Activated CD8-positive, alpha-beta memory T cell treated with anti-CD3 and anti-CD28 coated beads, Interleukin-2, amount 50 U/mL, for 24 hours (primary cell): Measurements from ENCODE around the gene KIF19.

ENCODE experiments used
- DNase-seq: peaks from one replicate; pipeline ENCODE4 v3.0.0-alpha.2; 2020; ENCODE audit errors: extremely low read depth

KIF19 gene

DNA sequence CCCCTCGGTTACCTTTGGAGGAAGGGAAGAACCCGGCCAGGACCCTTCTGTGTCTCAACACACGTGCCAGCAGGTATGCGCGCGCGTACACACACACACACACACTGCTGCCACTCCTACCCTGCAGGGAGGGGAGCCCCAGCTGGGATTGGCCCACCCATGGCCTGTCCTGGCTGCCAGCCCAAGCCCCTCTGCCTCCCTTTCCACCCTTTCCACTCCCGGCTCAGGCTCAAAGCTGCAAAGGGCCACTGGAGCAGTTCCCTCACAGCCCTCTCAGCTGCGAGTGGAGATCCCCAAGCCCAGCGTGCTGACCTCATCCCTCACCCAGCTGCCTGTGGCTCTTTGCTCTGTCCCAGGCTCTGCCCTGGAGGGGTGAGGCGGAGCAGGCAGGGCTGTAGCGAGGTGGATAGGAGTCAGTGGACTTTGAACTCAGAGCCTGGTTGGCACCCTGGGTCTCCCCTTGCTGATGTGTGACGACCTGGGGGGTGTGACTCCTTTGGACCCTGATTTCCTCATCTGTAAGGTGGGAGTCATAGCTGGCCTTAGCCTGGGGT lies 14.5 kb downstream of the KIF19 start:
- DNase-seq = no peak

DNA sequence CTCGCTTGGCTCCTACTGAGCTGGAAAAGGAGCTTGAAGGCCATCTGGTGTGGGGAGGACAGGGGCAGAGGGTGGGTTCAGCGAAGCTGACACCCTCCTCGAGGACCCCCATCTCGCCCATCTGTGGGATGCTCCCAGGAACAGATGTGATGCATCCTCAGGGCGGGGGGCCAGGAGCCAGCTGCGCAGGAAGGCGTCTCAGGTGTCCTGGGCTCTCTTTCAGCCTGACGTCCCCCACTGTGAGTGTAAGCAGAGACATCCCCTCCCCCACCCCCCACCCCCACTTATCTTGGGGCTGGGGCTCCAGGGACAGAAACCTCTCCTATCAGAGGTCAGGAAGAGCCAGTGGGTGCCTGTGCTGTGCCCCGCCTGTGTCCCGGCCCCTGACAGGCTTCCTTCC lies 16.2 kb downstream of the KIF19 start:
- no peak for DNase-seq

DNA sequence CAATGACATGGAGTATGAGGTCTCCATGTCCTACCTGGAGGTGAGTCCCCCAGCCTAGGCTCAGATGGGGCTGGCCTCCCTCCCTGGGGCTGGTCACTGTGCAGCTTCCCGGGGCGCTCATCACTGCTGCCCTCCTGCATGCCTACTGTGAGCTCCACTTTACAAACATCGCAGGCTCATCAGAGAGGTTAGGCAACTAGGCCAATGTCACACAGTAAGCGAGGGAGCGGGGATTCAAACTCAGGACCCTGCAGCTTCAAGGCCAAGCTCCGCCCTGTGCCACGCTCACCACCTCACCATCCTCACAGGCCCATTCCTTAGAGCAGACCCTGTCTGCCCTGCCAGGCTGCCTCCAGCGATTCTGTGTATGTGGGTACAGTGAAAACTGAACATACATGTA lies 17.1 kb downstream of the KIF19 start:
- DNase-seq = no peak

DNA sequence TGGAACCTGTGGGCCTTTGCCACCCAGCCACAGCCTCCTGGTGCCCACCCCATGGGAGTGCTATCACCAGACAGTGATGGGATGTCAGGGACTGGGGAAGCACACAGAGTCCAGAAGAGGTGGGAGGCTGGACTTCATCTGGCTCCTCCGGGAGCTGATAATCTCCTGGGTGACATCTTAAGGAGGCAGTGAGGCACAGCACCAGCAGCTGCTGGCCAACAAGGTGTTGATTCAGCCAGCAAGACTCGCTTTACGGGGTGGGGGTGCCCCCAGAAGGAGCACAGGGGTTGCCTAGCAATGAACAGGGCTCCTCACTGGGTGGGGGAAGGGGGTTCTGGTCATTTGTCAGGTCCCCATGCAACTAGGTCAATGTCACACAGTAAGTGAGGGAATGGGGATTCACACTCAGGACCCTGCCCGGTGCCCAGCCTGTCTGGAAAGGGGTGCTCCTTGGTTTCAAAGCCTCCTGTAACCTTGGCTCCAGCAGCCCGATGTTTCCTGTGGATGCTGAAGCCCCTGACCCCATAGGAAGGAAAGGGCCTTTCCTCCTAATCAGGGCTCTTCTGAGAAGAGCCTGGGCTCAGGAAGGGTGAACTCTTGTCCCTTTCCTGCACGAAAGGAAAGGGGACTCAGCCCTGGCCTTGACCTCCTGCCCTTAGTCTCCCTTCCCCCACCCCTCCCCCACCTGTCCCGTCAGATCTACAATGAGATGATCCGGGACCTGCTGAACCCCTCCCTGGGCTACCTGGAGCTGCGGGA lies 17.7 kb downstream of the KIF19 start:
- no peak for DNase-seq

DNA sequence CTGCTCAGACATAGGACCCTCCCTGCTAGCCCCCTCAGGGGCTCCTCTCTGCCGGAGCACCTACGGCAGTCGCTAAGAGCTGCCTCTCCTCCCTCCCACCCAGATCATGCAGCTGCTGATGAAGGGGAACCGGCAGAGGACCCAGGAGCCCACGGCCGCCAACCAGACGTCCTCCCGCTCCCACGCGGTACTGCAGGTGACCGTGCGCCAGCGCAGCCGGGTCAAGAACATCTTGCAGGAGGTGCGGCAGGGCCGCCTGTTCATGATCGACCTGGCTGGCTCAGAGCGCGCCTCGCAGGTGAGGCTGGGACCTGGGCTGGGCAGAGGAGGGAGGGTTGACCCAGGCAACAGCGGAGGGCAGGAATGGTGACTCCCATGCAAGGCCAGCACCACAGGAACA lies 18.6 kb downstream of the KIF19 start:
- DNase-seq = no peak

DNA sequence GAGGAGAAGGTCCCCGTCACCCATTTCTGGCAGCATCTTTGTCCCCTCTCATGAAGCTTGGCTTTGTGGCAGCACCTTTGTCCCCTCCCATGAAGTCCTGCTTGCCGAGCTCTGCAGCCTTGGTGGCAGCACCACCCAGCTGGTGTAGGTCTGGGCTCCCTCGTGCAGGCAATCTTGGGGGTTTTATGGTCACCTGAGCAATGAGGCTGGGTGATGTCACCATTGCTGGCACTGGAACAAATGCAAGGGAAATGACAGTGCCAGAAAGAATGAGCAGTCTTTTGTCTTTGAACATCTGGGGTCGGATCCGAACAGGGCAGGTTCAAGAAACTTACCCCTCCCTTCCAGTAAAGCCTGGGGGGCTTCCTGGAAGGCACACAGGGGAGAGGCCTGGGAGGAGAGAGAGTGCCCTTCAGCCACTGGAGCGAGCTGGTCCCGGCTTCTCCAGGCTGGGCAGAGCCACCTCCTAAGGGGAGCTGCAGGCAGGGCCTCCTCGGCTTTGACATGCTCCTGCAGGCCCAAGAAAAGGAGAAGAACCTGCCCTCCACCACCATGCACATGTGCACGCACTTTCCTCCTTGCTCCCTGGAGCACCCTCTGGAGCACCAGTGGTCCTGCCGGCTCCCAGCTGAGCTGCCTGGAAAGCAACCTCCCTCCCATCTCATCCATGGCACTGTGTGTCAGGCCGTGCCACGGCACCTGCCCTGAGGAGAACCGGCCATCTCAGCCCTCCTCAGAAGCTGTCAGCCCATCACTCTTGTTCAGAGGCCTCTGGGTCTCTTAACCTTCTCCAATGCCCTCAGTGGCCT lies 19.6 kb downstream of the KIF19 start:
- no peak for DNase-seq

DNA sequence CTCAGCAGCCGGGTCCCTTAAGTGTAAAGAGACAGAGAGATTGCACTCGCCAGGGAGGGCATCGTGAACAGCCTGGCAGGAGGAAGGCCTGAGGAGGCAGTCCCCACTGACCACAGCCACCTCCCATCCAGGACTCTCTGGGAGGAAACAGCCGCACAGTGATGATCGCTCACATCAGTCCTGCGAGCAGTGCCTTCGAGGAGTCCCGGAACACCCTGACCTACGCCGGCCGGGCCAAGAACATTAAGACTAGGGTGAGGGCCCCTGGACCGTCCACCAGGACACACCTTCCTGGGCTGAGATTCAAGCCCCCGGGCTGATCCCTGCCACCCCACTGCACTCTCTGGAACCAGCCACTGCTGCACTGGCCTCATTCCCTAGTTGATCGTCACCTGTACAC lies 21.6 kb downstream of the KIF19 start:
- DNase-seq = no peak

DNA sequence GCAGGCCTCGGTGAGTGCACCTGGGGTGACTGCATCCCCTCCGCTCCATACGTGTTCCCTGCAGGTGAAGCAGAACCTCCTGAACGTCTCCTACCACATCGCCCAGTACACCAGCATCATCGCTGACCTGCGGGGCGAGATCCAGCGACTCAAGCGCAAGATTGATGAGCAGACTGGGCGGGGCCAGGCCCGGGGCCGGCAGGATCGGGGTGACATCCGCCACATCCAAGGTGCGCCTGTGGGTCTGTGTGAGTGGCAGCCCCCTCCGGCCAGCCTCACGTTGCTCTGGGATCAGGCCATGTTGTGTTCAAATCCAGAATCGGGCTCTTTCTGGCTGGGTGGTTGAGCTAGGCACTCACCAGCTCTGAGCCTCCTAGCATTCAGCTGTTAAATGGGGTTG lies 23.1 kb downstream of the KIF19 start:
- no peak for DNase-seq

DNA sequence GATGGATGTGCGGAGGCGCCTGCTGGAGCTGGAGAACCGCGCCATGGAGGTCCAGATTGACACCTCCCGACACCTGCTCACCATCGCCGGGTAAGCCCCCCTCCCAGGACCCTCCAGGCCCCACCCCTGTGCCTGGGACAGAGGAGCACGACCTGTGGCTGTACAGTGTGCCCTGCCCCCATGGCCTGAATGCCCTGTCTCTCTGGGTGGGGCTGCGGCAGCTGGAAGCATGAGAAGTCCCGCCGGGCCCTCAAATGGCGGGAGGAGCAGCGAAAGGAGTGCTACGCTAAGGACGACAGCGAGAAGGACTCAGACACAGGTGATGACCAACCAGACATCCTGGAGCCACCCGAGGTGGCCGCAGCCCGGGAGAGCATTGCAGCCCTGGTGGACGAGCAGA lies 24.5 kb downstream of the KIF19 start:
- no peak for DNase-seq

DNA sequence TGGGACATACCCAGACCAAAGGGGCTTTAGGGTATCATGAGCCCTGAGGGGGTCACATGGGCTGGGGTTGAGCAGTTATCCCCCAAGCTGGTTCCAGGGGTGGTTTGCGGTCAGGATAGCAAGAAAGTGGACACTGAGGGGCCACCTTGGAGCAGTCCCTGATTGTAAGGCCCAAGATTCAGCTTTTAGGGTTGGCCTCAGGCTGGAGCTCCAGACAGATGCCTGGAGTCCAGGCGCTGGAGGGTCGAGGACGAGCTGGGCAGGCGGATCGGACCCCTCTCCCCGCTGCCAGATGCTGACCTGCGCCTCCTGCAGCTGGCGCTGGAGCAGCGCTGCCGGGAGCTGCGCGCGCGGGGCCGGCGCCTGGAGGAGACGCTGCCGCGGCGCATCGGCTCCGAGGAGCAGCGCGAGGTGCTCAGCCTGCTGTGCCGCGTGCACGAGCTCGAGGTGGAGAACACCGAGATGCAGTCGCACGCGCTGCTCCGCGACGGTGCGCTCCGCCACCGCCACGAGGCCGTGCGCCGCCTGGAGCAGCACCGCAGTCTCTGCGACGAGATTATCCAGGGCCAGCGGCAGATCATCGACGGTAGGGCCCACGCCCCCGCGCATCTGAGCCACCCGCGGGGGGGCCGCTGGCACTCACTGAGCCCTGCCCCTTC lies 25.7 kb downstream of the KIF19 start:
- DNase-seq = no peak

DNA sequence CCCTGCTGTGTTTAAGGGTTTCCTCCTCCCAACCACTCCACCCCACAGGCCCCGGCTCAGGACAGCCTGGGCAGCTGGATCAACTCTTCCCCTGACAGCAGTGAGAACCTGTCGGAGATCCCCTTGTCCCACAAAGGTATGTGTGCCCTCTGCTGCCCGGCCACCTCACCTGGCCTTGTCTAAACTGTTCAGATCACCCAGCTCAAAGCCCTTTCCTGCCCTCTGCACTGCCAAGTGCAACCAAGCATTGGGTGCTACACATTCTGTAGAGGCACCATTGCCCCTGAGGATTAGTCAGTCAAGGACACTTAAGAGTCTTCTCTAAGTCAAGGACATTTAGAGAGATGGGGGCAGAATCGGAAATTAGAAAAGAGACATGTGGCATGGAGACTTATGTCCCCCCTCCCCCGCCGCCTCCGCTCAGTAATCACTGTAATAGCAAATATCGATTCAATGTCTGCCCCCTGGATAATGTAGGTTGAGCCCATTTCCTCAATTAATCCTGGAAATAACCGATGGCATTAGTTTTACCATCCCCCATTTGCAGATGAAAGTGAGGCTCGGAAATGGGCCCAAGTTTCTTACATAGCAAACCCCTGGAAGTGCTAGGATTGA lies 27.5 kb downstream of the KIF19 start:
- no peak for DNase-seq

DNA sequence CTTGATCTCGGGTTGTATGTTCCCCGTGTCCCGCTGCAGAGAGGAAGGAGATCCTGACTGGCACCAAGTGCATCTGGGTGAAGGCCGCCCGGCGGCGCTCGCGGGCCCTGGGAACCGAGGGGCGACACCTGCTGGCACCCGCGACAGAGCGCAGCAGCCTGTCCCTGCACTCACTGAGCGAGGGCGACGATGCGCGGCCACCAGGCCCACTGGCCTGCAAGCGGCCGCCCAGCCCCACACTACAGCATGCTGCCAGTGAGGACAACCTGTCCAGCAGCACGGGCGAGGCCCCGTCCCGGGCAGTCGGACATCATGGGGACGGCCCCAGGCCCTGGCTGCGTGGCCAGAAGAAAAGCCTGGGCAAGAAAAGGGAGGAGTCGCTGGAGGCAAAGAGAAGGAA lies 28.1 kb downstream of the KIF19 start:
- peak; percentile 9 for DNase-seq

DNA sequence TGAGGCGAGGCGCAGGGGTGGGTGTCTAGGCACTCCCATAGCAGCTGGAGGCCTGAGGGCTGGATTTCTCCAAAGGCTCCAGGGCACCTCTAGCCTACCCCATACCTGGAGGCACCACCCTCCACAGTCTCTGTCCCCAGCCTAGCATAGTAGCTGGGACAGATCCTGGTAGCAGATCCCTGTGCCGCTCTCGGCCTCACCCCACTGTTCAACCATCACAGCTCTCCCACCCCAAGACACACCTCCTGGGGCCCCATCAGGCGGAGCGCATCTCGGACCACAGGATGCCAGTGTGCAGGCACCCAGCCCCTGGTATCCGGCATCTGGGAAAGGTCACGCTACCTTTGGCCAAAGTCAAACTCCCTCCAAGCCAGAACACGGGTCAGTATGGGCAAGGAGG lies 28.5 kb downstream of the KIF19 start:
- DNase-seq = no peak

DNA sequence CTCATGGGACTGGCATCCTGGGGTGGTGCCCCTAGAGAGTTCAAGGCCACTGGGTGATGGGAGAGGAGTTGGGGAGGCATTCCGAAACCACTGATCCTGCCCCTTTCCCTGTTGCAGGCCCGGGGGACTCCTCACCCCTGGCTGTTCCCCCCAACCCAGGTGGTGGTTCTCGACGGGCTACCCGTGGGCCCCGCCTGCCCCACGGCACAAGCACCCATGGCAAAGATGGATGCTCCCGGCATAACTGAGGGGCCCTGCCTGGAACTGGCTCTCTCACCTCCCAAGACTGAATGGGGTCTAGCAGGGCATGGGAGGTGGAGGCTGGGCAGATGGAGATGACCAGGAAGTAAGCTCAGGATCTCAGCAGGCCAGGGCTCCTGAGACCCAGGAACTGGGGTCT lies 29.0 kb downstream of the KIF19 start:
- DNase-seq = no peak

DNA sequence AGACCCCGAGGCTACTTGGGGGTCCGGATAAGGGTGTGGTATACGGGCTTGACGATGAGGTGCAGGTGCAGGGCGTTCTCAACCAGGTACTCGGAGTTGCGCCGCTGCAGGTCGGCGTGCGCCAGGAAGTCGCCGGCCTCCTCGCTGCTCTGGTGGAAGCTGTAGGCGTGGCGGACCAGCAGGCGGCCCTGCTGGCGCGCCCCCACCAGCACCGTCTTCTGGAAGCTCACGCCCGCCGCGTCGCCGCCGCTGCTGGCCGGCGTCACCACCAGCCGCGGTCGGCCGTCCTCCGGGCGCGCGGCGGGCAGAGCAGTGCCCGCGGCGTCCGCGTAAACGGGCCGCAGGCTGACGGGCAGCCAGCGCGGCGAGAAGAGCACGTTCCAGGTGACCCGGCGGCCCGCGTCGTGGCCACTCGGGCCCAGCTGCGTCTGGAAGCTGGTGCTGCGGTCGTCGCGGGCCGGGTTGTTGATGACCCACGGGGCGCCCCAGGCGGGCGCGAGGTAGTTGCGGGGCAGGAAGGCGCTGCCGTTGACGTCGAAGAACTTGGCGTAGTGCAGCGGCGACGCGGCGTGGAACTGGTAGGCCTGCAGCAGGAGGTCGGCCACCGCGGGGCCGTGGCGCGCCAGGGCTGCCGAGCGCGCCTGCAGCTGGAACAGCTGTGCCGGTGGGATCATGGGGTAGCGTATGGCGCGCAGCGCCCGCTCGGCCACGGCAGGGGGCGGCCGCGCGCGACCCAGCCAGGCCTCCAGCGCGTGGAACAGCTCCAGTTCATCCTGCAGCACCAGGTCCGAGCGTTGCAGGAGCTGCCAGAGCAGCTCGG lies 30.8 kb downstream of the KIF19 start:
- no peak for DNase-seq

DNA sequence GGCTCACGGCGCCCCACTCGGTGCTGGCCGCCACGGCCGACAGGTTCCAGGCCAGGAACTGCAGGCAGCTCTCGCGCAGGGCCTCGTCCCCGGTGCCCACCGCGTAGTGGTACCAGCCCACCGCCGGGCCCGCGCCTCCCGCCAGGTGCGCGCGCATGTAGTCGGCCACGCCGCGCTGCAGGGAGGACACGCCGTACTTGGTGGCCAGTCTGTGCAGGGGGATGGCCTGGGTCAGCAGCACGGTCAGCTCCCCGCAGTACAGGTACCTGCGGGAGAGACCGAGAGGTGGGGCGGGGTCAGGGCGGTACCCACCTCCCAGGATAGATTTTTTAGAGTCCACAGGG lies 31.4 kb downstream of the KIF19 start:
- DNase-seq = no peak

DNA sequence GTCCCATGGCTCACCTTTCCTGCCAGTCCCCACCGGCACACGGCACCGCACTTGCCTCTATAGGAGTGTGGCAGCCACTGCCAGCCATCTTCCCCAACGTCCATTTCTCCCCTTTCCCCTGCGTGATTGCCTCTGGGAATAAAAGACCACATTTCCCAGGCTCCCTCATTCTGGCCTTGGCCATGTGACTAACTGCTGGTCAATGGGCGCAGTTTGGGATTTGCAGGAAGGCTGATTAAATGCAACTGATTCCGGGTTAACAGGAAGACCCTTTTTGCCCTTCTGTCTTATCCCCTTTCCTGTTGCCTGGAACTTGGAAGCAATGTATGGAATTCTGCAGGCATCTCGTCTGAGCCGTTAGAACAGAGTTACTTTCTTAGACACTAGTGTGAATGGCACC lies 32.7 kb downstream of the KIF19 start:
- no peak for DNase-seq

DNA sequence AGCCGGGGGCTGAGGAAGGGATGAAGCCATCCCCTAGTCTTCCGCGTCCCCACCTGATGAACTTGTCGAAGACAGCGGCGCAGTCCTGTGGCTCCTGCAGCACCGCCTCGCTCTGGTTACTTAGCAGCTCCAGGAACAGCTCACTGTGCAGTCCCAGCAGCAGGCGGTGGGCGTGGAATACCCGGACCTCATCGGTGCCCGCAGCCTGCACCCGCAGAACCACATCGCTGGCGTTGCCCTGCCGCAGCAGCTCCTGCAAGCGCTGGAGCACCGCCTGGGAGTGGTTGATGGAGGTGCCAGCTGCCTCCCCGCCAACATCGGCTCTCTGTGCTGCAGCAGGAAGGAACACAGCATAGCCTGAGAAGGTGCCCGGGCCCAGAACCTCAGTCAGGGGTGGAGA lies 33.9 kb downstream of the KIF19 start:
- no peak for DNase-seq

DNA sequence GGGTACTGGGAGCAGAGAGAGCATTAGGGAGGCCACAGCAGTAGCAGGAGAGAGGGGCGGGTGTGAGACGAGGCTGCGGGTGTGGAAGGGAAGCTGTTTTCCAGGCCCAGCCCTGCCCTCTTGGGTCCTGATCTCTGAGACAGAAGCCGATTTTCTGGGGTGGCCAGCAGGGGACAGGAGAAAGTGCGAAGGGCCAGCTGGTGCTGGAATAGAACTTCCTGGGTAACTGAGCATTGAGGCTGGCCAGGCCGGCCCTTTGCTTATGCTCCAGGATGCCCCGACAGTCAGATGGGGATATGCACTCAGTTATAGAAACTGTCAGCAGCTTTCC lies 34.8 kb downstream of the KIF19 start:
- no peak for DNase-seq

DNA sequence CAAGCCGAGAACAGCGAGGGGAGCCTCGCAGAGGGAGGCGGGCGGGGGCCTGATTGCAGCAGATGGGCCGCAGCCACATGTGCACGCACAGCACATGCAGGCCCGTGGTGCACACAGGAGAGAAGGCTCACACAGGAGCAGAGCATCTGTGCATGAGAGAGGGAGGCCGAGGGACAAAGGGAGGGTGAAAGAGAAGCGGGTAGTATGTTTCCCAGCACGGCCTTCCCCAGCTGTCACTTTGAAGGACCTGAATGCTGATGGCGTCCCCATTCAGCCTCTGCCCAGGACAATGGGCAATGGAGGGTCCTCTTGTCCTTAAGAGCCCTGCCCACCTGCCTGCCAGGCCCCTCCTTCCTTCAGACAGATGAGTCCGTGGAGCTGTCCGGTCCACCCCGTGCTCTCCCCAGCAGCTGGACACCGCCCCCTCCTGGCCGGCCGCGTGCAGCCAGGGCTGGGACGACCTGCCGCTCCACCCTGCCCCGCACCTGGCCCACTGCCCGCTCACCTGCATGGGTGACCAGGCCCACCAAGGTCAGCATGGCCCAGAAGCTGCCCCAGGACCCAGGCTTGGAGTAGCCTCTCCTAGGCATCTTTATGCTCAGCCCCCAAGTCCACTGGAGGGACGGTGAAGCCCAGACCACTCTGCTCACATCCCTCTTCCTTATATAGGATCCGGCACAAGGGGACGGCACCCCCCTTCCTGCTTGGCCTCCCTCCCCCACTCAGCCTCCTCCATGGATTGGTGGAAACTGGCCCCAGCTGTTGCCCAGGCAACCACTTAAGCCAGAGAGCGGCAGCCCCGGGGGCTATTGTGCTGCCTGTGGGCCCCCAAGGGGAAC lies 35.4 kb downstream of the KIF19 start, which contains the start of gene BTBD17:
TSS of gene BTBD17 (minus strand) at position 639 of the 839 bp plus-strand sequence. CDS start at position 590, 49 bp downstream.
- DNase-seq = no peak

DNA sequence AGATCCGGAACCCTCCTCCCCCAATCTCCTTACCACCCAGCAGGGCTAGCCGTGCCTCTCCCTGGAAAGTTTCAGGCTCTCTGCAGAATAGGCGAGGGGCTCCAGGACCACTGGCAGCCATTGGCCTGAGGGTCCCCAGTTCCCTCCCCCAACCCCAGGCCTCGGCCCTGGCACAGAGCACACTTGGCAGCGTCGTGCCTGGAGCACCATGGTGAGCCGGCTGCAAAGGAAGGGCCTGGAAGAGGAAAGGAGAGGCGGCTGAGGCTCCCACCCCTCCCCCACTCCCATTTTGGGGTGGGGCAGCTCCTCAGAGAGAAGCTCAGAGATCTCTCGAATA lies 36.0 kb downstream of the KIF19 start:
- DNase-seq = no peak
